Melanocyte of skin (primary cell): ENCODE measurements around the gene CAPN7. TPM values are rescaled to one million over a fixed set of nuclear protein-coding genes. Genes with fewer than 3 reads are reported as not detected.

Source experiments
- total RNA-seq, 2 donors: library from RNA; depleted of rRNA; stranded (reverse); fragments of >200 nt; gene quantifications; 2 replicates each; pipeline ENCODE4 v1.2.3, GENCODE V29; 2012

The CAPN7 gene
- total RNA-seq = 10 to 100 TPM; 33.0 to 37.2 TPM

DNA sequence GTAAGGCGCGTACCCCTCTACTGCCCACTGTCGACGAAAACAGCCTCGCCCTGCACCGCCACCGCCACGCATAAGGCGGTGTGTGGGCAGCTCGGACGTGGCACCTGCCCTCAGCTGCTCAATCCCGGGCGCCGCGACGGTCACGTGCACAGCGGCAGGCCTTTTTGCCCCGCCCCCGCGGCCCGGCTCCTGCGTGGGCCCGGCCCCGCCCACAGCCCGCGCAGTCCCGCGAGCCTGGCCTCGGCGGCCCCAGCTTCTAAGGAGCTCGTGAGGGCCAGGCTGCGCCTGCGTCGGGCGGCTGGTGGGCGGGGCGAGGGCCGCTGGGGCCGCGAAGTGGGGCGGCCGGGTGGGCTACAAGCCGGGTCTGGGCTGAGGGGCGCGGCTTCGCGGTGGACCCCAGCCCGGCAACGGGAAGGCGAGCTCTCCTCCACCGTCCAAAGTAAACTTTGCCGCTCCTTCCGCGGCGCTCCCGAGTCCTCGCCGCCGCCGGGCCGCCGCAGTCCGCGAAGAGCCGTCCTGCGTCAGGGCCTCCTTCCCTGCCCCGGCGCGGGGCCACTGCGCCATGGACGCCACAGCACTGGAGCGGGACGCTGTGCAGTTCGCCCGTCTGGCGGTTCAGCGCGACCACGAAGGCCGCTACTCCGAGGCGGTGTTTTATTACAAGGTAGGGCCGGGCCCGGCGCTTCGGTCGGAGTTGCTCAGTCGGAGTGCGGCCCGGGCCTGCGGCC lies at the start of gene CAPN7:
Gene CAPN7 (plus strand): TSS at position 313 of the 728 bp plus-strand sequence. CDS start 250 bp downstream, at position 563.

Other genes starting within 250 kb of the CAPN7 start
- gene MRPS25, start 140.9 kb upstream of the CAPN7 start, total RNA-seq = 10 to 100 TPM; 16.5 to 22.3 TPM
- gene RBSN, start 107.1 kb upstream of the CAPN7 start, total RNA-seq = 10 to 100 TPM; 14.0 to 23.7 TPM
- 10 to 100 TPM; 13.4 to 38.6 TPM for gene SH3BP5, start 126.3 kb downstream of the CAPN7 start, total RNA-seq
- gene METTL6, start 221.3 kb downstream of the CAPN7 start, total RNA-seq = 10 to 100 TPM; 20.6 to 35.0 TPM
- 10 to 100 TPM; 30.6 to 48.0 TPM for gene EAF1, start 221.4 kb downstream of the CAPN7 start, total RNA-seq